ENCODE data around the gene ITIH3.

DNA sequence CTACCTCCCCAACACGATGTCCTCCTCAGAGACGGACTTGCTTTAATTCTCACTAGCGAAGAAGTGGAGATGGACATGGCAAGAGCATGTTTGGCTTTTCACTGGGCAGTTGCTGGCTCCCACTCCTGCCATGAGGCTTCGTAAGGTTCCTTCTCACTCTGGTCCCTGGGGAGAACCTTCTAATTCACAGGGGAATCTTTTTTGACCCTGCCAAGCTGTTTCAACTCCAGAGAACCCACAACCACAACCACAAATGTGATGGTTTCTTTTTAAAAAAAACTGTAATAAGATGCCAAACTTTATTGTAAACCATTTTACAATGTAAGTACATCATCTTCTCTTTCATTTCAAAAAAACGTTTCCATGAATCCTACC, 41.9 kb downstream of the ITIH3 start:
- no peak for TF ChIP-seq CTCF (IDR thresholded peaks at IDR 0.05)
- TF ChIP-seq POLR2A (IDR thresholded peaks at IDR 0.05): no peak

Data from esophagus squamous epithelium (tissue), 4 donors.